ENCODE data around the gene ARID1B. TPM values are rescaled to one million over a fixed set of nuclear protein-coding genes. Genes with fewer than 3 reads are reported as not detected.

Gene ARID1B
- total RNA-seq, 1 experiment from 2014 or later: 91.7 TPM

DNA sequence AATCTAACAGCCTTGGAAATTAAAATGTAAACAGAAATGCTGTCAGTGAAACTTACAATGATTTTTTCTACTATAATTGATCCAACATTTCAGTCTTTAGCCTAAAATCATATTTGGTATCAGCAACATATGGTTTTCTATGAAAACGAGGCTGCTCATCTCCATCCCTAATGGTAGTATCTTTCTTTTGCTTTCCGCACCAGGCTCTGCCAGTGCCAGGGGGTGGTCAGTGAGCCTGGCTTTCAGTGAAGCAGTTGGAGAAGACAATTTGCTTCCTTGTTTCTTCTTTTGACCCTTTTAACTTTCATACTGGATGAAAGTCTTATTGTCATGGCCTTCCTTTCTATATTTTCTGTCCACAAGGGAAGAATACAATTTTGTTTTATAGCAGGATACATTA lies 258.4 kb downstream of the ARID1B start:
- H3K36me3 ChIP-seq (ENCODE audit: control insufficient read depth, insufficient read depth, low read length): peaks cover 2% of the 10 kb centered on the region
- ChIA-PET POLR2A (no interaction called here), CTCF (no interaction called here)
- H3K27ac ChIP-seq (ENCODE audit: low read length): no peak overlapping the region; the same call in 1 of the 2 replicates
- intact Hi-C loops (cut with micrococcal nuclease; ENCODE audit: unreplicated experiment): loop anchor here (5.0 kb wide), 1 partner anchor 147 kb away; no protein-coding TSS in a partner anchor
- H3K4me1 ChIP-seq (ENCODE audit: control insufficient read depth, insufficient read depth, low read length): peaks cover 16% of the 10 kb centered on the region; the same call in 1 of the 2 replicates
- in situ Hi-C loops (cut with HindIII; ENCODE audit: low pct_unique_long_range_greater_than_20kb, low sequenced_read_pairs): no loop called here
- TF ChIP-seq POLR2AphosphoS5 (IDR thresholded peaks at IDR 0.05; ENCODE audit: low read depth, low read length) (no peak), TCF7L2 (IDR thresholded peaks at IDR 0.05; ENCODE audit: low read depth, low read length) (no peak), SIN3A (IDR thresholded peaks at IDR 0.05; ENCODE audit: borderline replicate concordance, insufficient read depth, low read depth, low read length) (no peak)
- TF ChIP-seq, protein P1, sequence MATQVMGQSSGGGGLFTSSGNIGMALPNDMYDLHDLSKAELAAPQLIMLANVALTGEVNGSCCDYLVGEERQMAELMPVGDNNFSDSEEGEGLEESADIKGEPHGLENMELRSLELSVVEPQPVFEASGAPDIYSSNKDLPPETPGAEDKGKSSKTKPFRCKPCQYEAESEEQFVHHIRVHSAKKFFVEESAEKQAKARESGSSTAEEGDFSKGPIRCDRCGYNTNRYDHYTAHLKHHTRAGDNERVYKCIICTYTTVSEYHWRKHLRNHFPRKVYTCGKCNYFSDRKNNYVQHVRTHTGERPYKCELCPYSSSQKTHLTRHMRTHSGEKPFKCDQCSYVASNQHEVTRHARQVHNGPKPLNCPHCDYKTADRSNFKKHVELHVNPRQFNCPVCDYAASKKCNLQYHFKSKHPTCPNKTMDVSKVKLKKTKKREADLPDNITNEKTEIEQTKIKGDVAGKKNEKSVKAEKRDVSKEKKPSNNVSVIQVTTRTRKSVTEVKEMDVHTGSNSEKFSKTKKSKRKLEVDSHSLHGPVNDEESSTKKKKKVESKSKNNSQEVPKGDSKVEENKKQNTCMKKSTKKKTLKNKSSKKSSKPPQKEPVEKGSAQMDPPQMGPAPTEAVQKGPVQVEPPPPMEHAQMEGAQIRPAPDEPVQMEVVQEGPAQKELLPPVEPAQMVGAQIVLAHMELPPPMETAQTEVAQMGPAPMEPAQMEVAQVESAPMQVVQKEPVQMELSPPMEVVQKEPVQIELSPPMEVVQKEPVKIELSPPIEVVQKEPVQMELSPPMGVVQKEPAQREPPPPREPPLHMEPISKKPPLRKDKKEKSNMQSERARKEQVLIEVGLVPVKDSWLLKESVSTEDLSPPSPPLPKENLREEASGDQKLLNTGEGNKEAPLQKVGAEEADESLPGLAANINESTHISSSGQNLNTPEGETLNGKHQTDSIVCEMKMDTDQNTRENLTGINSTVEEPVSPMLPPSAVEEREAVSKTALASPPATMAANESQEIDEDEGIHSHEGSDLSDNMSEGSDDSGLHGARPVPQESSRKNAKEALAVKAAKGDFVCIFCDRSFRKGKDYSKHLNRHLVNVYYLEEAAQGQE (IDR thresholded peaks at IDR 0.05; ENCODE audit: insufficient read depth in 1 of 2, low read depth in 2 of 2, low read length in 1 of 2): no peak
- TF ChIP-seq, protein P2, sequence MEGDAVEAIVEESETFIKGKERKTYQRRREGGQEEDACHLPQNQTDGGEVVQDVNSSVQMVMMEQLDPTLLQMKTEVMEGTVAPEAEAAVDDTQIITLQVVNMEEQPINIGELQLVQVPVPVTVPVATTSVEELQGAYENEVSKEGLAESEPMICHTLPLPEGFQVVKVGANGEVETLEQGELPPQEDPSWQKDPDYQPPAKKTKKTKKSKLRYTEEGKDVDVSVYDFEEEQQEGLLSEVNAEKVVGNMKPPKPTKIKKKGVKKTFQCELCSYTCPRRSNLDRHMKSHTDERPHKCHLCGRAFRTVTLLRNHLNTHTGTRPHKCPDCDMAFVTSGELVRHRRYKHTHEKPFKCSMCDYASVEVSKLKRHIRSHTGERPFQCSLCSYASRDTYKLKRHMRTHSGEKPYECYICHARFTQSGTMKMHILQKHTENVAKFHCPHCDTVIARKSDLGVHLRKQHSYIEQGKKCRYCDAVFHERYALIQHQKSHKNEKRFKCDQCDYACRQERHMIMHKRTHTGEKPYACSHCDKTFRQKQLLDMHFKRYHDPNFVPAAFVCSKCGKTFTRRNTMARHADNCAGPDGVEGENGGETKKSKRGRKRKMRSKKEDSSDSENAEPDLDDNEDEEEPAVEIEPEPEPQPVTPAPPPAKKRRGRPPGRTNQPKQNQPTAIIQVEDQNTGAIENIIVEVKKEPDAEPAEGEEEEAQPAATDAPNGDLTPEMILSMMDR (IDR thresholded peaks at IDR 0.05): no peak
- no peak overlapping the region for H3K4me3 ChIP-seq (ENCODE audit: low read depth in 2 of 2, low read length in 2 of 2)
- no peaks in the 10 kb centered on the region for H3K9me3 ChIP-seq (ENCODE audit: control insufficient read depth, insufficient read depth, low read depth, low read length)
- BruUV-seq (replicated peaks): no TSS peak
- ATAC-seq (no peak), DNase-seq (ENCODE audit: low read depth, low spot score) (no peak)
- no peaks in the 10 kb centered on the region for H3K27me3 ChIP-seq (ENCODE audit: control insufficient read depth, insufficient read depth, low read length)

DNA sequence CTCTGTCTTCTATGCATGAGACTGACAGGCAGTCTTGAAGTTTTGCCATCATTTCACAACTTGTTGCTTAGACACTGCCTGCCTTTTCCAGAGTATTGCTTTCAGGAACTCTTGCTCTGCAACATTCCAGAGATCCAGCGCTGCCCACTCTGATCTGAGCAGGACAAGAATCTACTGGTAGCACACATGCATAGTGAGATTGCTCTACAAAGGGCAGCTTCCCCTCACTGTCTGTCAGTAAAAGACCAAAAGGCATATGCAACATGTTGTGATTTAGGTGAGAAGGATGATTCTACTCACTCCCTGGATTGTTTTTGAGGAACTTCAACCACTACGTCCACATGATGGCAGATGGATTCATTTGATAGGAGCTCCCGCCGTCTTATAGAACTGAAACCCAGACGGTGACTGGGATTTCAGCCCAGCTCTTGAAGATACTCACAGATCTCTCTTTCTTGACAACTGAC lies 259.1 kb downstream of the ARID1B start:
- TF ChIP-seq TCF7L2 (IDR thresholded peaks at IDR 0.05; ENCODE audit: low read depth, low read length): no peak
- no peak for TF ChIP-seq POLR2AphosphoS5 (IDR thresholded peaks at IDR 0.05; ENCODE audit: low read depth, low read length)
- ATAC-seq (no peak), DNase-seq (ENCODE audit: low read depth, low spot score) (no peak)
- H3K4me3 ChIP-seq (ENCODE audit: low read depth in 2 of 2, low read length in 2 of 2): no peak overlapping the region
- intact Hi-C loops (cut with micrococcal nuclease; ENCODE audit: unreplicated experiment) (loop anchor here (5.0 kb wide), 1 partner anchor 146 kb away; no protein-coding TSS in a partner anchor), in situ Hi-C loops (cut with HindIII; ENCODE audit: low pct_unique_long_range_greater_than_20kb, low sequenced_read_pairs) (no loop called here)
- 0 out of 2 replicates have a peak overlapping the region, but pooled peaks have one; percentile 11 for H3K27ac ChIP-seq (ENCODE audit: low read length)
- H3K36me3 ChIP-seq (ENCODE audit: control insufficient read depth, insufficient read depth, low read length): peaks cover 2% of the 10 kb centered on the region
- no TSS peak for BruUV-seq (replicated peaks)
- POLR2A ChIA-PET: interaction anchor here (0.6 kb wide), 1 partner anchor 13 kb away, joined by 3 read pairs; no protein-coding TSS in a partner anchor
- CTCF ChIA-PET: no interaction called here
- H3K4me1 ChIP-seq (ENCODE audit: control insufficient read depth, insufficient read depth, low read length): peaks cover 16% of the 10 kb centered on the region; the same call in 1 of the 2 replicates
- no peaks in the 10 kb centered on the region for H3K9me3 ChIP-seq (ENCODE audit: control insufficient read depth, insufficient read depth, low read depth, low read length)
- H3K27me3 ChIP-seq (ENCODE audit: control insufficient read depth, insufficient read depth, low read length): no peaks in the 10 kb centered on the region

DNA sequence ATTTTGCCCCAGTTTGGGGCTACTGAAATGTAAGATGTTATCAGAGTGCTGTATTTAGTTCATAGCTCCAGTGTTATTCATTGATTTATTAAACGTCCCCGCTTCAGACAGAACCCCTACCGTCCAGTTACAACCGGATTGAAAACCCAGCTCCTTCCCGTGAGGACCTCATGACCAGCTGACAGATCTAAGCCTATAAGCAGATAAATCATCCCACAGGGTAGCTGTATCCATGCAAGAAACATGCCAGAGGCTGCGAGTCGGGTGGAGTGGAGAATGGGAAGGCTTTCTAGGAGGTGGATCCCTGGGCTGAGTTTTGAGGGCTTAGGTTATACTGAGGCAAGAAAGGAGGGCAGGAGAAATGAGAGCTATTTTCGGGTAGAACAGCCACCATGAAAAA lies 260.0 kb downstream of the ARID1B start:
- no peaks in the 10 kb centered on the region for H3K9me3 ChIP-seq (ENCODE audit: control insufficient read depth, insufficient read depth, low read depth, low read length)
- no peak overlapping the region for H3K4me3 ChIP-seq (ENCODE audit: low read depth in 2 of 2, low read length in 2 of 2)
- intact Hi-C loops (cut with micrococcal nuclease; ENCODE audit: unreplicated experiment) (loop anchor here (5.0 kb wide), 1 partner anchor 145 kb away; no protein-coding TSS in a partner anchor), in situ Hi-C loops (cut with HindIII; ENCODE audit: low pct_unique_long_range_greater_than_20kb, low sequenced_read_pairs) (no loop called here)
- ATAC-seq (no peak), DNase-seq (ENCODE audit: low read depth, low spot score) (no peak)
- TF ChIP-seq POLR2AphosphoS5 (IDR thresholded peaks at IDR 0.05; ENCODE audit: low read depth, low read length) (no peak), TCF7L2 (IDR thresholded peaks at IDR 0.05; ENCODE audit: low read depth, low read length) (no peak), SIN3A (IDR thresholded peaks at IDR 0.05; ENCODE audit: borderline replicate concordance, insufficient read depth, low read depth, low read length) (no peak)
- TF ChIP-seq, protein P2 (IDR thresholded peaks at IDR 0.05): no peak
- TF ChIP-seq, protein P1 (IDR thresholded peaks at IDR 0.05; ENCODE audit: insufficient read depth in 1 of 2, low read depth in 2 of 2, low read length in 1 of 2): no peak
- H3K4me1 ChIP-seq (ENCODE audit: control insufficient read depth, insufficient read depth, low read length): peaks cover 16% of the 10 kb centered on the region; the same call in 1 of the 2 replicates
- ChIA-PET POLR2A (no interaction called here), CTCF (interaction anchor here (1.0 kb wide), 1 partner anchor 8 kb away, joined by 4 read pairs; no protein-coding TSS in a partner anchor)
- no peaks in the 10 kb centered on the region for H3K27me3 ChIP-seq (ENCODE audit: control insufficient read depth, insufficient read depth, low read length)
- BruUV-seq (replicated peaks): no TSS peak
- H3K36me3 ChIP-seq (ENCODE audit: control insufficient read depth, insufficient read depth, low read length): peaks cover 2% of the 10 kb centered on the region; the same call in 1 of the 2 replicates
- H3K27ac ChIP-seq (ENCODE audit: low read length): no peak overlapping the region
